Diencephalon (tissue), 1 donor: ENCODE results near the gene HENMT1. TPM values are rescaled to one million over a fixed set of nuclear protein-coding genes. Genes with fewer than 3 reads are reported as not detected.

ENCODE experiments used
- total RNA-seq: library from RNA; depleted of rRNA; stranded (reverse); fragments of >200 nt; gene quantifications from one replicate; pipeline ENCODE4 v1.2.3, GENCODE V29; 2014

Gene HENMT1
- total RNA-seq = 37.8 TPM

DNA sequence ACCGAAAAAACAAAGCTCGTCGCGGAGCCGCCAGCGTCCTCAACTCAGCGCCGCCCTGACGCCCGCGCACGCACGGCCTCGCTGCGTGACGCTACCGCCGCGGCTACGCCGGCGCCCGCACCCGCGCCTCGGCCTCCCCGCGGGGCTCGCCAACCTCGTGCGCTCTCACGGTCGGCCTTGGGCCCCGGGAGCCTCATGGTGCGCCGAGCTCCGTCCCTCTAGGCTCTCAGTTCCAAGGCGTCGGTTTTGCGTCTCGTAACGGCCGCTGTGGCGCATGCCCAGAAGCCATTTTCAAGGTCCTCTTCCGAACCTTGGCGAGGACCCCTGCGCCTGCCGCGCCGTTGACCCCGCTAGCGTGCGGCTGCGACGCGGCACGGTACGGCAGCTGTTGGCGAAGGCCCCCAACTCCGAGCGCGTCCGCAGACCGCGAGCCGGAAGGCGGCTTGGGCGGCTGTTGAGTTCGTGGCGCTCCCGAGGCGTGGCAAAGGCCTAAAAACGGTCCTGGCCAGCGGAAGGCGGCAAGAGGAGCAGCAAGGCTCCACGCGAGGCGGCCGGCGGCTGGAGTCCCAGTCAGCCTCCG is at the start of gene HENMT1:
Gene HENMT1, minus strand, starts transcription at position 64 of the 580 bp plus-strand sequence. CDS start 1,209 bp downstream, outside the sequence.

DNA sequence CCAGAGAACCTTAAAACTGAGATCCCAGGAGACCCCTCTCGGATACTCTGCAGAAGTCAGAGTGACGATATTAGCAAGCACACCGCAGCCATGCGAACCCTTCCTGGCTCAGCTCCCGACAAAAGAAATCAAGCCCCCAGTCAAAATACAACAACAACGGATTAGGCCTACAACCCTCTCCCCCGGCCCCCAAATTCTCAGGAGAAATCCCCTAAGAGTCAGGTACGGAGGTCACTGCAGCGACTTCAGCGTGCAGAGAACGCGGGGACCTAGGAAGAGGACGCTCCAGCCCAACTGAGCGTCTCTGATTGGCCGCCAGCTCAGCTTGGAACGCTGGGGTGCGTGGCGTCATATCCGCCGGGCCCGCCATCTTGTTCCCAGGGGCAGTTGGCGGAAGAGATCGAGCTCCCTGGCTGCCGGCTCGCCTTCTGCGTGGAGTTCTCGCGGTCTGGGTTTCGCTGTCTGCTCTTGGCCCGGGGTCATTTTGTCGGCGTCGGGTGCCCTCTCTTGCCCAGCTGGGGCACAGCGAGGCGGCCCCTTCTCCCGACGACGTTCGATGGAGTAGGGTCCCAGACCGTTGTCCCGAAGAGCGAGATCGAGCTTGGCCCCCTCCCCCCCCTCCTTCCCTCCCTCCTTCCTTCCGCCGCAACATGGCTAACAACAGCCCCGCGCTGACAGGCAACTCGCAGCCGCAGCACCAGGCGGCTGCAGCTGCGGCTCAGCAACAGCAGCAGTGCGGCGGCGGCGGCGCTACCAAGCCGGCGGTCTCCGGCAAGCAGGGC is 31.2 kb upstream of the HENMT1 start, which contains the start of gene PRPF38B:
Gene PRPF38B, plus strand, starts transcription at position 369 of the 782 bp plus-strand sequence. Its CDS starts 282 bp downstream, at position 651.

Other genes starting within 250 kb of the HENMT1 start
- not detected for gene NBPF6, start 210.8 kb downstream of the HENMT1 start, total RNA-seq
- gene EEIG2, start 101.0 kb downstream of the HENMT1 start, total RNA-seq = 95.3 TPM
- gene PRPF38B, start 31.2 kb upstream of the HENMT1 start, total RNA-seq = 18.9 TPM
- gene FNDC7, start 51.8 kb upstream of the HENMT1 start, total RNA-seq = not detected
- 42.0 TPM for gene STXBP3, start 85.6 kb upstream of the HENMT1 start, total RNA-seq
- 2.8 TPM for gene AKNAD1, start 196.0 kb upstream of the HENMT1 start, total RNA-seq
- 60.4 TPM for gene GPSM2, start 215.9 kb upstream of the HENMT1 start, total RNA-seq